Stomach (tissue), 9 donors: ENCODE results near the gene GALNS. TPM values are rescaled to one million over a fixed set of nuclear protein-coding genes. Genes with fewer than 3 reads are reported as not detected.

Source experiments
- DNase-seq, 2 donors: peaks; one replicate each; pipeline versions ENCODE4 v3.0.0 to v3.0.0-alpha.2; 2013 to 2019
- H3K27ac ChIP-seq, 5 donors: fragments of 200-600 bp in 4 of 5; sonication (generic) in 4 of 5; one replicate each; pipeline ENCODE4 v1.5.1; 2013 to 2019; ENCODE audit warnings: mild to moderate bottlenecking in 1 of 5, moderate library complexity in 1 of 5
- H3K27me3 ChIP-seq, 3 donors: fragments of 200-600 bp; sonication (generic); one replicate each; pipeline ENCODE4 v1.5.1; 2017 to 2019; ENCODE audit warnings: mixed run types in 1 of 3
- H3K36me3 ChIP-seq, 4 donors: fragments of 200-600 bp; sonication (generic); 1 replicate in 3 of 4; 2 replicates in 1 of 4; pipeline ENCODE4 v1.5.1; 2016 to 2019
- H3K4me1 ChIP-seq, 4 donors: fragments of 200-600 bp; sonication (generic); one replicate each; pipeline ENCODE4 v1.5.1; 2016 to 2019
- H3K4me3 ChIP-seq, 4 donors: fragments of 200-600 bp; sonication (generic) in 3 of 4; one replicate each; pipeline ENCODE4 v1.5.1; 2016 to 2019; ENCODE audit warnings: mild to moderate bottlenecking in 1 of 4
- H3K9me3 ChIP-seq, 4 donors: fragments of 200-600 bp; sonication (generic); one replicate each; pipeline ENCODE4 v1.5.1; 2016 to 2019
- EP300 ChIP-seq: sonication (generic); formaldehyde crosslinking; IDR thresholded peaks from one replicate; pipeline ENCODE4 v1.6.1; 2017; ENCODE audit warnings: antibody characterized with exemption
- POLR2A ChIP-seq, 4 donors: fragments of 450-650 bp; IDR thresholded peaks; one replicate each; pipeline ENCODE4 v1.6.1; 2016; ENCODE audit warnings: antibody characterized with exemption in 4 of 4, control low read depth in 2 of 4, mild to moderate bottlenecking in 1 of 4, moderate library complexity in 1 of 4
- POLR2AphosphoS5 ChIP-seq, 3 donors: sonication (generic); formaldehyde crosslinking; IDR thresholded peaks; one replicate each; pipeline ENCODE4 v1.6.1; 2016; ENCODE audit warnings: antibody characterized with exemption in 3 of 3
- WGBS, 5 donors: extraction: QIAGEN DNeasy Blood & Tissue Kit in 3 of 5; methylation state at CpG; one replicate each; pipeline versions ENCODE4 v1.1.5 to v1.1.7; 2013 to 2018; 5-methylcytosine and 5-hydroxymethylcytosine counted together
- intact Hi-C: fragments of 100-400 bp; cut with DNase I; formaldehyde crosslinking; loops from one replicate; pipeline ENCODE4 v1.15.1; 2023; ENCODE audit warnings: low total_unique reads
- polyA plus RNA-seq, 3 donors: library from polyadenylated mRNA; stranded (reverse); fragments of 200-250 nt; gene quantifications; one replicate each; pipeline ENCODE4 v1.2.3, GENCODE V29; 2013
- total RNA-seq, 5 donors: library from RNA; depleted of rRNA; stranded (reverse); fragments of >200 nt; gene quantifications; one replicate each; pipeline versions ENCODE4 v1.1.0 to v1.2.3, GENCODE V29; 2014 to 2016
- TF ChIP-seq, protein P1 (sequence below), 7 experiments: fragments of 450-650 bp in 4 of 7; fragments of 200-600 bp in 3 of 7; sonication (generic) in 3 of 7; IDR thresholded peaks; one replicate each; pipeline ENCODE4 v1.5.1; 2016 to 2019; ENCODE audit warnings: antibody characterized with exemption in 7 of 7, control low read depth in 2 of 7, mild to moderate bottlenecking in 1 of 7
- donor health status: healthy with polysubstance abuse.
- donor health status: Bipolar disorder and iron deficiency.
- donor health status: healthy.

Gene GALNS
- total and polyA plus RNA-seq, 8 donors, result 8.6 to 110 (median 28.2) TPM

DNA sequence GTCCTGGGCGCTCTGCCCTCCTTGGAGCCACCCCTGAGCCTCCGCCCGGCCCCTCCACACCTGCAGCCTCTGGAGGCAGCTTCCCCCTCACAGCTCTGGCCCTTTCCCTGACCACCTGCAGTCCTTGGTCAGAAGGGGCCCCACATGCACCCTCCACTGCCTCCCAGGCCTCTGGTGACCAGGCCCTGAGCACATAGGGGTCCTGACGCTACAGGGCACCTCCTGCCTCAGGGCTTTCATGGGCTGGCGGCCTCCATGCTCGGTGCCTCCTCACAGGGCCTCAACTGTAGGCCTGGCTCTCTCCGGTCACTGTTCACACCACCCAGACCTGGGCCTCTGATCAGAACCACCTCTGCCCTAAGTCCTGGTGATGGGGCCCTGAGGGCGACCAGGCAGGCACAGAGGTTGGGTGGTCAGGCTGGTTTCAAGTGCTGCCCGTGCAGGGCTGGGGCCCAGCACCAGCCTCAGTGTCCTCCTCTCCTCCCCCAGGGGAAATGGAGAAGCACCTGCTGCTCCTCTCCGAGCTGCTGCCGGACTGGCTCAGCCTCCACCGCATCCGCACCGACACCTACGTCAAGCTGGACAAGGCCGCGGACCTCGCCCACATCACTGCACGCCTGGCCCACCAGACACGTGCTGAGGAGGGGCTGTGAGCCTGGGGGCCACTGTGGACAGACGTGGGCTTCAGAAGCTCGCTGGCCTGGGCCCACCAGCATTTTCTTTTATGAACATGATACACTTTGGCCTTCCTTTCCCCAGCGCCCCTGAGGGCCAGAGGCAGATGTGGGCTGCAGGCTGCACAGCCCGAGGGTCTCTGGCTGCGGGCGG lies 48.9 kb downstream of the GALNS start:
- Histone ChIP-seq H3K4me3 (no peak overlapping the region), H3K36me3 (peaks cover 9 to 32% (median 27%) of the 10 kb centered on the region in 4 donors), H3K4me1 (peaks cover 41 to 54% (median 53%) of the 10 kb centered on the region in 4 donors), H3K27me3 (peaks cover 0 to 10% (median 5%) of the 10 kb centered on the region in 3 donors), H3K9me3 (no peaks in the 10 kb centered on the region), H3K27ac (no peak overlapping the region)
- TF ChIP-seq, protein P1, sequence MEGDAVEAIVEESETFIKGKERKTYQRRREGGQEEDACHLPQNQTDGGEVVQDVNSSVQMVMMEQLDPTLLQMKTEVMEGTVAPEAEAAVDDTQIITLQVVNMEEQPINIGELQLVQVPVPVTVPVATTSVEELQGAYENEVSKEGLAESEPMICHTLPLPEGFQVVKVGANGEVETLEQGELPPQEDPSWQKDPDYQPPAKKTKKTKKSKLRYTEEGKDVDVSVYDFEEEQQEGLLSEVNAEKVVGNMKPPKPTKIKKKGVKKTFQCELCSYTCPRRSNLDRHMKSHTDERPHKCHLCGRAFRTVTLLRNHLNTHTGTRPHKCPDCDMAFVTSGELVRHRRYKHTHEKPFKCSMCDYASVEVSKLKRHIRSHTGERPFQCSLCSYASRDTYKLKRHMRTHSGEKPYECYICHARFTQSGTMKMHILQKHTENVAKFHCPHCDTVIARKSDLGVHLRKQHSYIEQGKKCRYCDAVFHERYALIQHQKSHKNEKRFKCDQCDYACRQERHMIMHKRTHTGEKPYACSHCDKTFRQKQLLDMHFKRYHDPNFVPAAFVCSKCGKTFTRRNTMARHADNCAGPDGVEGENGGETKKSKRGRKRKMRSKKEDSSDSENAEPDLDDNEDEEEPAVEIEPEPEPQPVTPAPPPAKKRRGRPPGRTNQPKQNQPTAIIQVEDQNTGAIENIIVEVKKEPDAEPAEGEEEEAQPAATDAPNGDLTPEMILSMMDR (IDR thresholded peaks at IDR 0.05), result no peak
- TF ChIP-seq EP300 (no peak), POLR2A (IDR thresholded peaks at IDR 0.05) (no peak), POLR2AphosphoS5 (IDR thresholded peaks at IDR 0.05) (no peak)
- no peak for DNase-seq
- intact Hi-C loops, result no loop called here
- WGBS, 5 donors, result 88 to 92% (median 90%) methylated on average over 16 to 26 of the region's 26 CpGs

DNA sequence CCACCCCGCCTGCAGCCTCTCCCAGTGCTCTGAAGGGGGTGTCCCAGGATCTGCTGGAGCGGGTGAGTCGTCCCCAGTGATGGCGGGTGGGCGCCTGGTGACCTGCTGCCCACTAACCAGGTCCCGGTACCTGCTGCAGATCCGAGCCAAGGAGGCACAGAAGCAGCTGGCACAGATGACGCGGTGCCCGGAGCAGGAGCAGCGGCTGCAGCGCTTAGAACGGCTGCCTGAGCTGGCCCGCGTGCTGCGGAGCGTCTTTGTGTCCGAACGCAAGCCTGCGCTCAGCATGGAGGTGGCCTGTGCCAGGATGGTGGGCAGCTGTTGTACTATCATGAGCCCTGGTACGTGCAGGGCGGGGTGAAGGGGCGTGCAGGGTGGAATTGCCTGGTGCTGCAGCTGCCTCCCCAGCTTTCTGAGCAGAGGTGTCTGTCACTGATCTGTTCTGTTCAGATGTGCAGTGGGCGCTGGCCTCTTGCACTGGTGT lies 49.6 kb downstream of the GALNS start:
- peaks cover 0 to 10% (median 5%) of the 10 kb centered on the region in 3 donors for H3K27me3 ChIP-seq
- H3K4me1 ChIP-seq, result peaks cover 35 to 54% (median 53%) of the 10 kb centered on the region in 4 donors
- H3K4me3 ChIP-seq, result no peak overlapping the region
- 88 to 89% (median 89%) methylated on average over 18 to 24 of the region's 24 CpGs for WGBS, 5 donors
- no peaks in the 10 kb centered on the region for H3K9me3 ChIP-seq
- intact Hi-C loops, result no loop called here
- TF ChIP-seq POLR2A (IDR thresholded peaks at IDR 0.05) (no peak), EP300 (no peak), POLR2AphosphoS5 (IDR thresholded peaks at IDR 0.05) (no peak)
- TF ChIP-seq, protein P1 (IDR thresholded peaks at IDR 0.05), result no peak
- H3K27ac ChIP-seq, result no peak overlapping the region
- no peak for DNase-seq
- H3K36me3 ChIP-seq, result peaks cover 9 to 32% (median 27%) of the 10 kb centered on the region in 4 donors

DNA sequence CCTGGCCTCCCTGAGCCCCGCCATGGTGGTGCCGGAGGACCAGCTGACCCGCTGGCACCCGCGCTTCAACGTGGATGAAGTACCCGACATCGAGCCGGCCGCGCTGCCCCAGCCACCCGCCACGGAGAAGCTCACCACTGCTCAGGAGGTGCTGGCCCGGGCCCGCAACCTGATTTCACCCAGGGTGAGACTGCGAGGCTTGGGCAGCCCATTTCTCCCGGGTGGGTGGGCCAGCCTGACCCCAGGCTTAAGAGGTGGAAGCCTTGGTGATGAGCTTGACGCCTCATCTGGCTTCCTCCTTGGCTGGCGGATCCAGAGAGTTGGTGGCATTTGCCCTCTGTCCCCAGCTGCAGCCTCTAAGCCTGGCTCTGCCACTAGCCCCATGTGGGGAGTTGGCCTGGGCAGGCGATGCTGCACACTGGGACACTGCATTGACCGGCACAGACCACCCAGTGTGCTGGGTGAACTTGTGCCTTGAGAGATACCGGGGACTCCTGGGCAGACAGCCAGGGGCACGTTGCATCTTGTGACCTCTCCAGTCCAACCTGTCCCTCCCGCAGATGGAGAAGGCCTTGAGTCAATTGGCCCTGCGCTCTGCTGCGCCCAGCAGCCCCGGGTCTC lies 50.1 kb downstream of the GALNS start:
- peaks cover 32 to 57% (median 55%) of the 10 kb centered on the region in 4 donors for H3K4me1 ChIP-seq
- H3K27ac ChIP-seq, result no peak overlapping the region
- WGBS, 5 donors, result 82 to 88% (median 83%) methylated on average over 9 to 27 of the region's 27 CpGs
- intact Hi-C loops, result no loop called here
- H3K4me3 ChIP-seq, result no peak overlapping the region
- peaks cover 9 to 32% (median 27%) of the 10 kb centered on the region in 4 donors for H3K36me3 ChIP-seq
- H3K9me3 ChIP-seq, result no peaks in the 10 kb centered on the region
- TF ChIP-seq EP300 (no peak), POLR2A (IDR thresholded peaks at IDR 0.05) (no peak), POLR2AphosphoS5 (IDR thresholded peaks at IDR 0.05) (no peak)
- TF ChIP-seq, protein P1 (IDR thresholded peaks at IDR 0.05), result no peak
- peaks cover 0 to 10% (median 5%) of the 10 kb centered on the region in 3 donors for H3K27me3 ChIP-seq
- no peak for DNase-seq

DNA sequence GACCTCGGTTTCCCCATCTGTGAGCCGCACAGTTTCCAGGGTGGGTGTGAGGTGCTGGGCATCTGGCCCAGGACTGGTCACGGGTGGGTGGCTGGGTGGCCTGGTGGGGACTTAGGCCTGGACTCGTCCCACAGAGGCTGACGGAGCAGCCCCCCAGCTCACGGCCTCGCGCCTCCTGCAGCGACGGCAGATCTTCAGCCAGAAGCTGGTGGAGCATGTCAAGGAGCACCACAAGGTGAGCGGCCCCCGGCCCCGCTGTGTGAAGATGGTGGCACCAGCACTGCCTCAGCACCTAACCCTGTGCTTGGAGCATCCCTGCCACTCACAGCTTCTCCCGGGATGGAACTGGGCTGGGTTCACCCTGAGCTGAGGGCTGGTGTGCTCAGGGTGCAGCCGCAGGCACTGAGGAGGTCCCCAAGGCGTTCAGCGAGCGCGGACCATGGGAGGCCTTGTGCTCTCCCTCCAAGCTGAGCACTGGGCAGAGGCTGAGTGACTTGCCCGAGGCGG lies 50.8 kb downstream of the GALNS start:
- H3K9me3 ChIP-seq, result no peaks in the 10 kb centered on the region
- no peak for DNase-seq
- H3K27ac ChIP-seq, result no peak overlapping the region
- H3K36me3 ChIP-seq, result peaks cover 9 to 32% (median 27%) of the 10 kb centered on the region in 4 donors
- H3K4me1 ChIP-seq, result peaks cover 30 to 53% (median 50%) of the 10 kb centered on the region in 4 donors
- H3K4me3 ChIP-seq, result no peak overlapping the region
- TF ChIP-seq, protein P1 (IDR thresholded peaks at IDR 0.05), result no peak
- TF ChIP-seq POLR2AphosphoS5 (IDR thresholded peaks at IDR 0.05) (no peak), EP300 (no peak), POLR2A (IDR thresholded peaks at IDR 0.05) (no peak)
- WGBS, 5 donors, result 89 to 94% (median 91%) methylated on average over 9 to 21 of the region's 21 CpGs
- H3K27me3 ChIP-seq, result peaks cover 0 to 10% (median 5%) of the 10 kb centered on the region in 3 donors
- intact Hi-C loops, result no loop called here
